GM20431 (cell line): ENCODE data around the gene KLHL17.

Experiments
- in situ Hi-C: fragments of 300-500 bp; cut with MseI, MboI; formaldehyde crosslinking; loops from one replicate; pipeline ENCODE4 v1.15.0; 2020; ENCODE audit warnings: low sequenced_read_pairs; ENCODE audit not compliant: unreplicated experiment

The KLHL17 gene

DNA sequence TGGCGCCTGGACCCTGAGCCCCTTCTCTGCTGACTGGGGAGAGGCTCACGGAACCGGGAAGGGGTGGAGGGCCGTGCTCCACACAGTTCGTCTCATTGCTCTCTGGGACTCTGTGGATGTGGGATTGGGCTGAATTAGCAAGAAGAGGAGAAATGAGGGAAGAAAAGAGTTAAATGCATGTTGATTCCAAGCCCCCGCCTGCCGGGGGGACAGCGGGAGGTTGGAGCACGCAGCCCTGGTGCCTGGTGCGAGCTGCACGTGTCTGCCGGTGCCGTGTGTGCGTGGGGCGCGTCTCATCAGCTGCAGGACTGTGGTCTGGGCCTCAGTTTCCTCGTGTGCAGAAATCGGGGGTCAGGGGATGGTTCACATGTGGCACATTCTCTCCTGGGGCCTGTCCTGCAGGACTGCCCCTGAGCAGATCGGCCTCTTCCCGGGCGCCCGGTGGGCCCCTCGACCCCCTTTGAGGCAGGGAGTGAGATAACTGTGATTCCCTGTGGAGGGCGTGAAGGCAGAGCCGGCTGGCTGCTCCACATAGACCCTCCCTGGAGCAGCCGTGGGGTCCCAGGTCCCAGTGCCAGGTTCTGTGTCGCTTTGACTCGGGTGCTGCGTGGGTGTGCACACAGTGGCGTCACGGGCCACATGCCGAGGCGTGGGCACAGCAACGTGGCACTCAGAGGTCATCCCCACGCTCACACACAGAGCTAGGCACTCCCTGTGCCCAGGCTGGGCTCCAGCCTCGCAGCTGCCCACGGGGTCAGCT lies 25.2 kb upstream of the KLHL17 start:
- in situ Hi-C loops = no loop called here

- in situ Hi-C loops = no loop called here
These were observed 24.6 kb upstream of the KLHL17 start for GRCh38 chr1:935751-936231.

- in situ Hi-C loops = no loop called here
These were observed 23.8 kb upstream of the KLHL17 start for GRCh38 chr1:936348-937264.

DNA sequence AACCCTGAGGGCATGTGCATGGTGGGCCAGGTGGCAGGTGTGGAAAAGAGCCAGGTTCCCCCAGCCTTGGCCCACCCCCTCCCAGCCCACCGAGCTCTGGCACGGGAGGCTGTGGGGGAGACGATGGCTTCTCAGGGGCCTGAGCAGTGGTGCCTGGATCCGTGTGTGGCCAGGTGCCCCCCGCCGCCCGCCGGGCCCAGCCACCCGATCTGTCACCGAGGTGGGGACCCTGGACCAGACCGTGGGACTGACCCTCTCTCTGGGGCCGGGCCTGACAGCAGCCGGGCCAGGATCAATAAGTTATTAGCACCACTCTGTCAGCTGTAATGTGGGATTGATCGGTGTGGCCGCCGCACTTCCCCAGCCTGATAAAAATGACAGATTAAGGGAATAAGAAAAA lies 22.9 kb upstream of the KLHL17 start:
- in situ Hi-C loops = no loop called here

GRCh38 chr1:938088-938683 lies 22.2 kb upstream of the KLHL17 start:
- in situ Hi-C loops = no loop called here

DNA sequence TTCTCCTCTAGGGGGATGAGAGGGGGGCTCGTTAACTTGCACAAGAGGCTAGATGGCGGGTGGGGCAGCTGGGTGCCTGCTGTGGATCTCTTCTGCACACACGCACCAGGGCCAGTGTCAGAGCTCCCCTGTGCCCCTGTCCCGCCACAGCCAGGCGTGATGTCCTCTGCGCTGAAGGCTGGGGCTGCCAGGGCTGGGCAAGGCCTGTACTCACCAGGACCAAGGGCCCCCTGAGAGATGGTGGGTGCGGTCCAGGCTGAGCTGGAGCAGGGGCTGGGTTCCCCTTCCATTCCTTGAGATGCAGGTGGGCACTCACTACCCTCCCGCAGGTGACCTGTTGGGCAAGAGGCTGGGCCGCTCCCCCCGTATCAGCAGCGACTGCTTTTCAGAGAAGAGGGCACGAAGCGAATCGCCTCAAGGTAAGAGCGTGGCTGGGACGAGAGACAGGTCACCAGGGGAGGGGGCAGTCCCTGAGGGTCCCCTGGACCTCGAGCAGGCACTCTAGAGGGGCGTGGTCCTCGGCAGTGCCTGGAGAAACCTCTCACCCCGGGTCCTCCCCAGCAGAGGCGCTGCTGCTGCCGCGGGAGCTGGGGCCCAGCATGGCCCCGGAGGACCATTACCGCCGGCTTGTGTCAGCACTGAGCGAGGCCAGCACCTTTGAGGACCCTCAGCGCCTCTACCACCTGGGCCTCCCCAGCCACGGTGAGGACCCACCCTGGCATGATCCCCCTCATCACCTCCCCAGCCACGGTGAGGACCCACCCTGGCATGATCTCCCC lies 21.5 kb upstream of the KLHL17 start:
- in situ Hi-C loops = no loop called here

DNA sequence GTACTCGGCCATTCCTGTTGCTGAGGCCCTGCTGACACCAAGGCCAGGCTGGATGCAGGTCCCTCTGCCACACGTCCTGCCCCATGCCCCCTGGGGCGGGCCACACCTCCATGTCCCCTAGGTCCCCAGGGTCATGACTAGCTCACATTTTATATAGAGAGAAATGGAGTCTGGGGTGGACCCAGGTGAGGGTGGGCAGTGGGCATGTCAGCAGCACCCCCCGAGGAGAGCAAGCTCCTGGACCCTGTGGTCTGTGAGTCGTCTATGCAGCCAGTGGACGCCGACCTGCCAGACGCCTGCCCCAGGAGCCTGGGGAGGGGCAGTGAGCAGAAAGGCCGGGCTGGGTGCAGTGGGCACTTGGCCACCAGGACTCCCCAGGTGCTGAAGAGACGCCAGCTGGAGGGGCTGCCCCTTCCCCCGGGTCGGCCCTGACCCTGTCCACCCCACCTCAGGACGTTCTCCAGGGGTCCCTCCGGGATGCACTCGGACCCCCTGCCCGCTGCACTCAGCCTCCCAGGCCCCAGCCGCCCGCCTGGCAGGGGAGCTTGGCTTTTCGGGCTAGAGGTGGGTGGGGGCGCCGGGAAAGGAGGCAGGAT lies 20.8 kb upstream of the KLHL17 start:
- in situ Hi-C loops = no loop called here

DNA sequence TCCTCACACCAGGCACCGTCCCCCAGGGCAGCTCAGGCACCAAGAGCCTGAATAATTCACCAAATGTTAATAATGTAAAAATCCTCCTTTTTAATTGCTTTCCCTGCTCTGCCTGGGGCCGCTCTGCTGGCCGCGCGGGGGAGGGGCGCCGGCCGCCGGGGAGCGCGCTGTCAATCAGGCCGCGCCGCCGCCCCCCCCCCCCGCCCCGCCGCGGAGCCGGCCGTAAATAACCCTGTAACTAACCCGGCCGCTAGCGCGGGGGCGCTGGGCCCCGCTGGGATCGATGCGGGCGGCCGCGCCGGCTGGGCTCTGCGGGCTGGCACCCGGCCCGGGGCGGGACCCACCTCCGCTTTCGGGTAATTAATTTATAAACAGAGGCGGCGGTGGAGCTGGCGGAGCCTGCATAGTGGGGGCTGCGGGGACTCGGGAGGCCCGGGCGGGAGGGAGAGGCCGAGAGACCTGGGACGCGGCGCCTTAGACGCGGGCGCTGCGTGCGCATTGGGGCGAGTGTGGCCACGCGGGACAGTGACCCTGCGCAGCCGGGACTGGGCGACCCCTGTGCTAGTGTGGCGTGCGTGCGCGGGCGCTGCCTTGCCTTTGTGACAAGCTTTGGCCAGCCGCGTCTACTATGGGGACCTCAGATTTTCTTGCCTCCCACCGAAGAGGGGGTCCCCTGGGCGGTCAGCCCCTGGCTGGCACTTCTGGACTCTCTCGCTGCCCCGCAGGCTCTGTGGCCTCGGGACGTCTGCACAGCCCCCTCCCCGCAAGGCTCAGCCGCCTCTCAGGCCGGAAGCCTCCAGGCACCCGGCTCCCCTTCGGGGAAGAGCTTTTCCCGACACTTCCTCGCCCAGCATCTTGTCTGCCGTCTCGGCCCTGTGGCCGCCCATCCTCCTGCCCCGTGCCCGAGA lies 20.0 kb upstream of the KLHL17 start:
- in situ Hi-C loops = no loop called here

GRCh38 chr1:941015-941587 lies 19.3 kb upstream of the KLHL17 start:
- in situ Hi-C loops = no loop called here

DNA sequence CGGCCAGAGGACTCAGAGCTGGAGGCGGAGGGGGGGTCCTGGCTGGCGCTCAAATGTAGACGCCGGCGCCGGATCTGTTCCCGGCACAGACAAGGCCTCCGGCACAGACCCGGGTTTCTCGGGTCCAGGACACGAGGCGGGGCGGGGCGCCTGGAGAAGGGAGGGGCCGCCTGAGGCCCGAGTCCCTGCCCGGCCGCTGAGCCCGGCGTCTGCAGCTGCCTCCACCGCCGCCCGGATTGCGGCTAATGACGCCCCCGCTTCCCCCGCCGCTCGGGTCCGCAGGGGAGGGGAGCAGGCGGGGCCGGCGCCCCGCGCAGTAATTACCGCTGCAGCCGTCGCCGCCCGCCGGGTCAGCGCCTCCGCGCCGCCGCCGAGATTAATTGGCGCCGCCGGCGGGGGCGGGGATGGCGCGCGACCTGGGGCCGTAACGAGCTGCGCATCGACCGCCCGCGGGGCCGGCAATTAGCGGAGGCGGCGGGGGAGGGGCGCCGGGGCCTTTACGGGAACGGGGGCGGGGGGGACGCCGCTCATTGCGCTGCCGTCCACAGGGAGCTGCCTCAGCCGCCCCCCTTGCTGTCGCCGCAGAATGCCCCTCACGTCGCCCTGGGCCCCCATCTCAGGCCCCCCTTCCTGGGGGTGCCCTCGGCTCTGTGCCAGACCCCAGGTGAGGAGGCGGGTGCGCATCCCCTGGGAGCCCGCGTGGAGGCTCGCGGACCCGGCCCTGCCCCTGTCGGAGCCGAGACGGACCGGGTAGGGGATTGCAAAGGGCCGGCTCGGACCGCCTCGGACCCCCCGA lies 18.6 kb upstream of the KLHL17 start:
- in situ Hi-C loops = no loop called here

- in situ Hi-C loops = no loop called here
These were observed 18.0 kb upstream of the KLHL17 start for GRCh38 chr1:942411-942821.

DNA sequence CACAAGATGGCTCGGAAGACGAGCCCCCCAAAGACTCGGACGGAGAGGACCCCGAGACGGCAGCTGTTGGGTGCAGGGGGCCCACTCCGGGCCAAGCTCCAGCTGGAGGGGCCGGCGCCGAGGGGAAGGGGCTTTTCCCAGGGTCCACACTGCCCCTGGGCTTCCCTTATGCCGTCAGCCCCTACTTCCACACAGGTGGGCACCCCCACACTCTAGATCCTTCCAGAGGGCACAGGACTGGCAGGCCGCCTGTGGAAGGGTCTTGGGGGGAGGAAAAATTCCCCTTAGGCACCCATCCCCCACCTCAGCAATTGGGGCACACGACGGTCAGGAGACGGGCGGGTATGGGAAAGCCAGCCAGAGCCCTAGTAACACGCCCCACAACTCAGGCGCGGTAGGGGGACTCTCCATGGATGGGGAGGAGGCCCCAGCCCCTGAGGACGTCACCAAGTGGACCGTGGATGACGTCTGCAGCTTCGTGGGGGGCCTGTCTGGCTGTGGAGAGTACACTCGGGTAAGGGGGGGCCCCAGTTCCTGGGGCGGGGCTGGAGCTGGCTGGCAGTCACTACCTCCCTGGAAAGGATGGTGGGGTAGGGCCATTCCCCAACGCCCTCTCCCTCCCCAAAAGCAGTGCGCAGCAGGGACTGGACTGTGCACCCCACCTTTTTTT lies 17.4 kb upstream of the KLHL17 start:
- in situ Hi-C loops = no loop called here

DNA sequence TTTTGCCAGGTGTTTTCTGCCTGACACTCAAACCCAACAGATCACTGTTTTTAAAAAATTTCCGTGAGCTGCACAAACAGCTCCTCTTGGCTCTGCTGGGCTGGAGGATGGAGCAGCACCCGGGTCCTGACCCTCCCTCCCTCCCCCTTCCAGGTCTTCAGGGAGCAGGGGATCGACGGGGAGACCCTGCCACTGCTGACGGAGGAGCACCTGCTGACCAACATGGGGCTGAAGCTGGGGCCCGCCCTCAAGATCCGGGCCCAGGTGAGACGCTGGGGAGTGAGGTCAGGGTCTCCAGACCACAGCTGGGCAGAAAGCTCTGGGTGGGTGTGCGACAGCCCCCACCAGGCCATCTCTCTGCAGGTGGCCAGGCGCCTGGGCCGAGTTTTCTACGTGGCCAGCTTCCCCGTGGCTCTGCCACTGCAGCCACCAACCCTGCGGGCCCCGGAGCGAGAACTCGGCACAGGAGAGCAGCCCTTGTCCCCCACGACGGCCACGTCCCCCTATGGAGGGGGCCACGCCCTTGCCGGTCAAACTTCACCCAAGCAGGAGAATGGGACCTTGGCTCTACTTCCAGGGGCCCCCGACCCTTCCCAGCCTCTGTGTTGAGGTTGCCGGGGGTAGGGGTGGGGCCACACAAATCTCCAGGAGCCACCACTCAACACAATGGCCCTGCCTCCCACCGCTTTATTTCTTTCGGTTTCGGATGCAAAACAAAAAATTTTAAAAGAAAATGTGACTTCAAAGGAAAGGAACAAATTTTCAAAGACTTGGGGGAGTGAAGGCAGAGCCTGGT lies 16.6 kb upstream of the KLHL17 start:
- in situ Hi-C loops = no loop called here

DNA sequence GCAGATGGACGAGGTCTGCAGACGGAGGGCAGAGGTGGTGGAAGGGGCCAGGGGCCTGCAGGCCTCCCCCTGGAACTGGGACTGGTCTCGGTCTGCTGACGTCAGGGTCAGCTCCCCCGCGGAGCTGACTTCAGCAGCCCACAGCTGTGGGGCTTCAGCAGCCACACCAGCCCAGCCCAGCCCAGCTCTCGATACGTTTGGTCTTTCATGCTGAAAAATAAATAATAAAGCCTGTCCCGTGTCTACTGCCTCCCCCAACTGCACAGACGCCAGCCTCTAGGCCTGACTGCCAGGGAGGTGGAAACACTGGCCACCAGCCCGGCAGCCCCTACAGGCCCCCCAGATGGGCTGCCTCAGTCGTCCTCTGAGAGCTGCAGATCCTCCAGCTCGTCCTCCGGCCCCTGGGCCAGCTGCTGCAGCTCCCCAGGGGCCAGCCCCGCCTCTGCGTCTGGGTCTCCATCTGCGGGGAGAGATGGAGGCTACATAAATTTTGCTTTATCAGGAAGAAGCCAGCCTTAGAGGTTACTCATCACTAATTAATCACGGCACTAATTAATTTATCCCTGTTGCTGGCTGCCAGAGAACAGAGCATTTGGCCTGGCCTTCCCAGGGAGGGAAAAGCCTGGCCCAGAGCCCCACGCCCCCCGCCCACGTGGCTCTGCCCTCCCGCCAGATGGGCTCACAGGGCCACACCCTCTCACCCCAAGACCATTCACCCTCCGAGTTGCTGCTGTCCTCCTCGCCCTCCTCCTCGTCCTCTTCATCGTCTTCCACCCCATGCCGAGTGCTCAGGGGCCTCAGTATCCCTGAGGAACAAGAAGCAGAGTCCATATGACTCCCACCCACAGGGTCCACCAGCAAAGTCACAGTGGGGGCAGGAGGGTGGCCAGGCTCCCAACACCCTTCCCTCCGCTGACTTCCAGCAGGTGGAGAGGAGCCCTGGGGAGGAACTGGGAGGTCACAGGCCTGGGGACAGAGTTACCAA lies 15.8 kb upstream of the KLHL17 start:
- in situ Hi-C loops = no loop called here
